GM19043 (cell line): ENCODE measurements around the gene MRPS22.
"Not testable (repeated sequence)": the region's sequence is repeated elsewhere in the genome, so short reads cannot be mapped to it uniquely, and the experiment has no call there.

Experiments
- ATAC-seq: cut with Tn5 transposase; IDR thresholded peaks from one replicate; pipeline ENCODE4 v1.9.1; 2021; ENCODE audit warnings: low read depth; ENCODE audit not compliant: unreplicated experiment

MRPS22 gene

GRCh38 chr3:139332092-139332491 lies 11.7 kb upstream of the MRPS22 start:
- ATAC-seq = no peak

GRCh38 chr3:139334675-139335074 lies 9.1 kb upstream of the MRPS22 start:
- not testable (repeated sequence) for ATAC-seq

- no peak for ATAC-seq
Observed at GRCh38 chr3:139338405-139338804, 5.4 kb upstream of the MRPS22 start.

GRCh38 chr3:139339219-139339906 lies 4.5 kb upstream of the MRPS22 start:
- no peak for ATAC-seq

GRCh38 chr3:139340784-139341183 lies 3.0 kb upstream of the MRPS22 start:
- ATAC-seq = no peak

GRCh38 chr3:139342054-139342453 lies 1.8 kb upstream of the MRPS22 start:
- no peak for ATAC-seq

- no peak for ATAC-seq
Observed at GRCh38 chr3:139346771-139347170, 3.0 kb downstream of the MRPS22 start.

- no peak for ATAC-seq
Observed at GRCh38 chr3:139353920-139354556, 10.2 kb downstream of the MRPS22 start.

GRCh38 chr3:139354661-139355060 lies 10.8 kb downstream of the MRPS22 start:
- ATAC-seq = no peak

GRCh38 chr3:139355476-139355875 lies 11.7 kb downstream of the MRPS22 start:
- ATAC-seq = no peak

- ATAC-seq = no peak
Observed at GRCh38 chr3:139355891-139356290, 12.1 kb downstream of the MRPS22 start.

- ATAC-seq = no peak
Observed at GRCh38 chr3:139357899-139358298, 14.1 kb downstream of the MRPS22 start.

GRCh38 chr3:139358841-139359562 lies 15.2 kb downstream of the MRPS22 start:
- no peak for ATAC-seq

- ATAC-seq = no peak
Observed at GRCh38 chr3:139361276-139361675, 17.5 kb downstream of the MRPS22 start.

GRCh38 chr3:139364549-139364948 lies 20.7 kb downstream of the MRPS22 start:
- ATAC-seq = no peak

GRCh38 chr3:139374099-139374498 lies 30.3 kb downstream of the MRPS22 start:
- no peak for ATAC-seq

- ATAC-seq = no peak
Observed at GRCh38 chr3:139377378-139377777, 33.6 kb downstream of the MRPS22 start.

GRCh38 chr3:139378587-139379241 lies 34.9 kb downstream of the MRPS22 start:
- ATAC-seq = no peak

- ATAC-seq = no peak
Observed at GRCh38 chr3:139380575-139380974, 36.8 kb downstream of the MRPS22 start.

GRCh38 chr3:139382291-139382690 lies 38.5 kb downstream of the MRPS22 start:
- not testable (repeated sequence) for ATAC-seq

GRCh38 chr3:139388077-139388476 lies 44.3 kb downstream of the MRPS22 start:
- ATAC-seq = no peak
